Left renal cortex interstitium (tissue), 4 donors: Measurements from ENCODE around the gene ACAD9. TPM values are rescaled to one million over a fixed set of nuclear protein-coding genes. Genes with fewer than 3 reads are reported as not detected.

ENCODE experiments used
- DNase-seq, 4 donors: peaks; one replicate each; pipeline ENCODE4 v3.0.0-alpha.2; 2013; ENCODE audit warnings: low read depth in 4 of 4, low spot score in 2 of 4, missing footprints in 1 of 4
- polyA plus RNA-seq, 4 donors: library from polyadenylated mRNA; unstranded; fragments of 120-200 nt; gene quantifications; one replicate each; pipeline ENCODE4 v1.2.1, GENCODE V29; 2013; ENCODE audit not compliant: insufficient read length in 4 of 4

The ACAD9 gene
- polyA plus RNA-seq, 4 donors, result 29.9 to 51.0 (median 41.1) TPM

GRCh38 chr3:128932516-128933212 lies 53.2 kb downstream of the ACAD9 start:
- DNase-seq, result no peak

- no peak for DNase-seq
These were observed 53.9 kb downstream of the ACAD9 start for GRCh38 chr3:128933213-128933921.

GRCh38 chr3:128933922-128934253 lies 54.5 kb downstream of the ACAD9 start:
- no peak for DNase-seq

- no peak for DNase-seq
These were observed 56.5 kb downstream of the ACAD9 start for GRCh38 chr3:128935922-128936321.

GRCh38 chr3:128936341-128936740 lies 56.9 kb downstream of the ACAD9 start:
- DNase-seq, result no peak

GRCh38 chr3:128940252-128940651 lies 60.8 kb downstream of the ACAD9 start:
- no peak for DNase-seq

- DNase-seq, result no peak
These were observed 62.9 kb downstream of the ACAD9 start for GRCh38 chr3:128942161-128942952.

- no peak for DNase-seq
These were observed 65.8 kb downstream of the ACAD9 start for GRCh38 chr3:128945041-128945877.

- DNase-seq, result no peak
These were observed 66.4 kb downstream of the ACAD9 start for GRCh38 chr3:128945878-128946175.

GRCh38 chr3:128946411-128946810 lies 67.0 kb downstream of the ACAD9 start:
- no peak for DNase-seq

GRCh38 chr3:128949158-128949557 lies 69.7 kb downstream of the ACAD9 start:
- no peak for DNase-seq

GRCh38 chr3:128950223-128950938 lies 71.0 kb downstream of the ACAD9 start:
- no peak for DNase-seq

GRCh38 chr3:128956440-128956839 lies 77.0 kb downstream of the ACAD9 start:
- no peak for DNase-seq

Other genes with a start within 250 kb of the ACAD9 start
- gene RPN1, start 228.8 kb upstream of the ACAD9 start, polyA plus RNA-seq, result 100 to 1,000 TPM; 187 to 241 (median 207) TPM
- gene RAB7A, start 153.4 kb upstream of the ACAD9 start, polyA plus RNA-seq, result 100 to 1,000 TPM; 242 to 288 (median 258) TPM
- gene CFAP92, start 114.5 kb downstream of the ACAD9 start, polyA plus RNA-seq, result 1 to 10 TPM; 1.1 to 2.0 (median 1.6) TPM
- 1 to 10 TPM; 2.2 to 3.1 (median 3.0) TPM for gene EFCC1, start 121.7 kb downstream of the ACAD9 start, polyA plus RNA-seq
- gene GP9, start 181.2 kb downstream of the ACAD9 start, polyA plus RNA-seq, result 1 to 10 TPM in 2 of 4 donors, under 1 TPM in 2; 0.81 to 1.8 (median 1.2) TPM
- gene RAB43, start 242.2 kb downstream of the ACAD9 start, polyA plus RNA-seq, result 1 to 10 TPM; 5.1 to 8.5 (median 7.1) TPM